ENCODE data around the gene VAV3.

DNA sequence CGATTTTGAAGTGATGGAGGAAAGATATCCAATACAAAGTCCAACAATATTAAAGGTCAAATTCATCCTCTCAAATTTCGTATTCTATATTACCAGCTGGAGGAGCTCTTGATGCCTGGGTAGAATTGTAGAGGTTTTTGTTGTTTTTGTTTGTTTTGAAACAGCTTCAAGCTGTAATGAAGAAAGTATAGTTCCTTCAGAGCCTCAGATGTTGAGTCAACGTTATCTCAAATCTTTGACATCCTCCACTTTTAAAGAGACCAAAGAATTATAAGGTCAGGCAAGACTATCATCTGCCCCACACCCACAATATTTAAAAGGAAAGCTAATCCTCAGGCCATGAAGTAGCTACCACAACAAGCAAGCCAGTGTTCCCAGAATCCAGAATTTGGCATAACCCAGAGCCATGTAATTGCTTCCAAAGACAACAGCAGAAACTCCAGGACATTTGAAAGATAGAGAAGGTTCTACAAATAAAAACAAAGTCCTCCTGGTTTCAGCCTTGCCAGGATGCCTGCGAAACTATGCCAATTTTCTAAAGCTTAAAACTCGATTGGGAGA lies 24.9 kb downstream of the VAV3 start:
- TF ChIP-seq, protein P1, sequence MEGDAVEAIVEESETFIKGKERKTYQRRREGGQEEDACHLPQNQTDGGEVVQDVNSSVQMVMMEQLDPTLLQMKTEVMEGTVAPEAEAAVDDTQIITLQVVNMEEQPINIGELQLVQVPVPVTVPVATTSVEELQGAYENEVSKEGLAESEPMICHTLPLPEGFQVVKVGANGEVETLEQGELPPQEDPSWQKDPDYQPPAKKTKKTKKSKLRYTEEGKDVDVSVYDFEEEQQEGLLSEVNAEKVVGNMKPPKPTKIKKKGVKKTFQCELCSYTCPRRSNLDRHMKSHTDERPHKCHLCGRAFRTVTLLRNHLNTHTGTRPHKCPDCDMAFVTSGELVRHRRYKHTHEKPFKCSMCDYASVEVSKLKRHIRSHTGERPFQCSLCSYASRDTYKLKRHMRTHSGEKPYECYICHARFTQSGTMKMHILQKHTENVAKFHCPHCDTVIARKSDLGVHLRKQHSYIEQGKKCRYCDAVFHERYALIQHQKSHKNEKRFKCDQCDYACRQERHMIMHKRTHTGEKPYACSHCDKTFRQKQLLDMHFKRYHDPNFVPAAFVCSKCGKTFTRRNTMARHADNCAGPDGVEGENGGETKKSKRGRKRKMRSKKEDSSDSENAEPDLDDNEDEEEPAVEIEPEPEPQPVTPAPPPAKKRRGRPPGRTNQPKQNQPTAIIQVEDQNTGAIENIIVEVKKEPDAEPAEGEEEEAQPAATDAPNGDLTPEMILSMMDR (IDR thresholded peaks at IDR 0.05 in 4 of 5, conservative IDR thresholded peaks at IDR 0.05 in 1 of 5): no peak
- TF ChIP-seq POLR2A (IDR thresholded peaks at IDR 0.05): no peak

All from gastrocnemius medialis (tissue), 4 donors.